OCI-LY3 (cell line): ENCODE measurements around the gene APOL4.

ENCODE experiments used
- EZH2phosphoT487 ChIP-seq: fragments of 200-600 bp; shearing (Covaris generic); IDR thresholded peaks from 2 replicates; pipeline ENCODE4 v1.6.1; 2018; ENCODE audit warnings: antibody characterized with exemption, mixed run types, low read depth
- TF ChIP-seq, protein P1 (sequence below): fragments of 200-600, 300-600 bp; sonication (generic); IDR thresholded peaks from 2 replicates; pipeline ENCODE4 v1.5.1; 2014; ENCODE audit warnings: antibody characterized with exemption, low read length, low read depth

DNA sequence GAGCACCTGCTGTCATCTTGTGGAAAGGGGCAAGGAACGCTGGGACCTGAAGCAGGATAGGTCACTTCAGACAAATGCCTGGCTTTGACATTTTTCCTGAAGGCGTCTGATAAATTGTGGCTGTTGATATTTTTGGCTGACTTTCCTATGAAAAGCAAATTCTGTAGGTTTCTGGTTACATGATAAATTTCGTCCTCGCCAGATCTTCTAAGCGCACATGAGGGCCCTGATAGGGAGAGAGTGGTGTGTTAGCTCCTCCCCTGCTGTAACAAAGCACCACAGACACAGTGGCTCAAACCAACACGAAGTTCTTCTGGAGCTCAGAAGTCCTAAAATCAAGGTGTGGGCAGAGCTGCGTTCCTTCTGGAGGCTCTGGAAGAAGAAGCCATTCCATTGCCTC, 19.6 kb downstream of the APOL4 start:
- TF ChIP-seq, protein P1, sequence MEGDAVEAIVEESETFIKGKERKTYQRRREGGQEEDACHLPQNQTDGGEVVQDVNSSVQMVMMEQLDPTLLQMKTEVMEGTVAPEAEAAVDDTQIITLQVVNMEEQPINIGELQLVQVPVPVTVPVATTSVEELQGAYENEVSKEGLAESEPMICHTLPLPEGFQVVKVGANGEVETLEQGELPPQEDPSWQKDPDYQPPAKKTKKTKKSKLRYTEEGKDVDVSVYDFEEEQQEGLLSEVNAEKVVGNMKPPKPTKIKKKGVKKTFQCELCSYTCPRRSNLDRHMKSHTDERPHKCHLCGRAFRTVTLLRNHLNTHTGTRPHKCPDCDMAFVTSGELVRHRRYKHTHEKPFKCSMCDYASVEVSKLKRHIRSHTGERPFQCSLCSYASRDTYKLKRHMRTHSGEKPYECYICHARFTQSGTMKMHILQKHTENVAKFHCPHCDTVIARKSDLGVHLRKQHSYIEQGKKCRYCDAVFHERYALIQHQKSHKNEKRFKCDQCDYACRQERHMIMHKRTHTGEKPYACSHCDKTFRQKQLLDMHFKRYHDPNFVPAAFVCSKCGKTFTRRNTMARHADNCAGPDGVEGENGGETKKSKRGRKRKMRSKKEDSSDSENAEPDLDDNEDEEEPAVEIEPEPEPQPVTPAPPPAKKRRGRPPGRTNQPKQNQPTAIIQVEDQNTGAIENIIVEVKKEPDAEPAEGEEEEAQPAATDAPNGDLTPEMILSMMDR = no peak
- TF ChIP-seq EZH2phosphoT487 = no peak
